MM.1S (cell line): Measurements from ENCODE around the gene GBGT1.

Experiments used
- CTCF ChIP-seq: fragments of 300-600 bp; sonication (generic); IDR thresholded peaks from 2 replicates; pipeline ENCODE4 v1.5.1; 2016; ENCODE audit warnings: antibody characterized with exemption, low read length, mixed read lengths
- EZH2 ChIP-seq: fragments of 300-600 bp; sonication (generic); optimal IDR thresholded peaks from 2 replicates; pipeline ENCODE3; 2017; ENCODE audit warnings: low read depth, mild to moderate bottlenecking, antibody characterized with exemption, low read length, mixed read lengths

GRCh38 chr9:133107961-133108793 lies 55.5 kb downstream of the GBGT1 start:
- TF ChIP-seq CTCF (no peak), EZH2 (no peak)
